Measurements from ENCODE around the gene RSRC1.
"Not testable (repeated sequence)": the region's sequence is repeated elsewhere in the genome, so short reads cannot be mapped to it uniquely, and the experiment has no call there.

RSRC1 gene

DNA sequence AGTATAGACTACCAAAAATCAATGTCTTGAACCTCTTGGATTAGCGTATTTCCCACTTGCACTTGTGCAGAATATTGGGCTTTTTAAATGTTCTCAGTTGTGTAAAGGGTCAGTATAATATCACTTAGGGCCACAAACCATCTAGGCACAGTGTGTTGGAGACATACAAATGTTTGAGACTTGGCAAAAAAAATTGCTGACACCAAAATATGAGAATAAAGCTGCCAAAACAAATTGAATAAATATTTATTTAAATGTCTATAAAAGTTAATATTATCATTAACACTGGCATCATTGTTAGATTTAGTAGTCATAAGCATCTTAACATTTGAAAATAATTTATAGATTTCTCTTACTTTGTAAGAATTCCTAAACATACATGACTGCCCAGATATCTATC lies 430.2 kb downstream of the RSRC1 start:
- DNase-seq: no peak

DNA sequence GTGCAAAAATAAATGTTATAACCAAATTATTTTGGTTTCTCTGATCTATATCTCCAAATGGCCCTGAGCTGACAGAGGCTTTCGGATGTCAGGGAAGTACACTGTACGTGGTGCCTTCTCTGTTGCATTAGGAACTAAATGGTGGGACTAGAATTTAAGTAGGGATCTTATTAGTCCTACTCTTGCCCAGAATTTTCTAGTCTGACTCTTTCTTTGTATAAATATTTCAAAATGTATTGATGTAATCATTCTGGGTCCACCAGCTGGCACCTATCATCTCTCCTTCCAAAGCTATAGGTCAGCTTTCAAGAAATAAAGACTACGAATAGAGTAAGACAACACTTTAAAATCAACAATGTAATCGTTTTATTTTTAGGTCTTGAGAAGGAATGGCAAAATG lies 438.8 kb downstream of the RSRC1 start:
- DNase-seq: no peak

DNA sequence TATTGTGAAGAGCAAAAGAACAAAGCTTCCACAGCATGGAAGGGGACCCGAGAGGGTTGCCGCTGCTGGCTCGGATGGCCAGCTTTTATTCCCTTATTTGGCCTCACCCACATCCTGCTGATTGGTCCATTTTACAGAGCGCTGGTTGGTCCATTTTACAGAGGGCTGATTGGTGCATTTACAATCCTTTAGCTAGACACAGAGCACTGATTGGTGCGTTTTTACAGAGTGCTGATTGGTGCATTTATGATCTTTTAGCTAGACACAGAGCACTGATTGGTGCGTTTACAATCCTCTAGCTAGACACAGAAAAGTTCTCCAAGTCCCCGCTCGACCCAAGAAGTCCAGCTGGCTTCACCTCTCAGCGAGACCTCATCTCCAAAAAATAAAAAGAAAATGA lies 440.0 kb downstream of the RSRC1 start:
- not testable (repeated sequence) for DNase-seq

DNA sequence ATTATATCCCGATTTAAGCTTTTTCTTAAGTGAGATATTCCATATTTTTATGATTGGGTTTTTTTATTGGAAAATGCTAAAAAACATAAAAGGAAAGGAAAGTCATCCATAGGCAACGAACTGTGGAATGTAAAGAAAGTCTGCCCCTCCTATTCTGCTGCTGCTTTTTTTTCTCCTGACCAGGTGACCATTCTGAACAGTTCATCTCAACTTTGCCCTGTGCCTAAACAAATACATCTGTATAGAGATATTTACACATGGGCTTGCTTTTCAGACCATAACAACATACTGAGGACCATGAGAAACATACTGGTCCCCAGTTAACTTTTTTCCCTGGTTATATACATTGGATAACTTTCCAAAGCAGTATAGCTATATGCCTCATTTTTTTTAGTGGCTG lies 442.2 kb downstream of the RSRC1 start:
- DNase-seq: no peak

DNA sequence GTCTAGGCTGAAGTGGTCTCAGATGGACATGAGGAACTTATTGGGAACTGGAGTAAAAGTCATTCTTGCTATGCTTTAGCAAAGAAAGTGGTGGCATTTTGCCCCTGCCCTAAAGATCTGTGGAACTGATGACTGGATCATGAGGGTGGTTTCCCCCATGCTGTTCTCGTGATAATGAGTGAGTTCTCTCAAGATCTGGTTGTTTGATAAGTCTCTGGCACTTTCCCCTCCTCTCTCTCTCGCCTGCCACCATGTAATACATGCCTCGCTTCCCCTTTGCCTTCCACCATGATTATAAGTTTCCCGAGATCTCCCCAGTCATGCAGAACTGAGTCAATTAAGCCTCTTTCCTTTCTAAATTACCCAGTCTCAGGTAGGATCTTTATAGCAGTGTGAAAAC lies 449.6 kb downstream of the RSRC1 start:
- no peak for DNase-seq

DNA sequence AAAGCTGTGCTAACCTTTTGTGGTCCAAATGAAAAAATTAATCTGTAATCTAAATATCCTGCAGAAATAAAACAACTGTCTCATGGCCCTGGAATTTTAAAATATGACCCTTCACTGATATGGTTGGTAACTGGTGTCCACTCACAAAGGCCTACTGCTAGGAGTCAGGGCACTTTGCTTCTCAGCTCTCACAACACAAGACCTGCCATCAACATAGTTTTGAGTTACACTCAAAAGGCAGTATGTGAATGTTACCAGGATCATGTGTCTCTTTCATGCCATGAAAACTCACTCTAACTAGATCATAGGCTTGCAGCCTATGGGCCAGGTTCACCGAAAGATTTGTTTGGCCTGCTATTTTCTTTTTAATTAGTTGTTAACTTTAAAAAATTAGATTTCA lies 451.1 kb downstream of the RSRC1 start:
- DNase-seq: no peak

DNA sequence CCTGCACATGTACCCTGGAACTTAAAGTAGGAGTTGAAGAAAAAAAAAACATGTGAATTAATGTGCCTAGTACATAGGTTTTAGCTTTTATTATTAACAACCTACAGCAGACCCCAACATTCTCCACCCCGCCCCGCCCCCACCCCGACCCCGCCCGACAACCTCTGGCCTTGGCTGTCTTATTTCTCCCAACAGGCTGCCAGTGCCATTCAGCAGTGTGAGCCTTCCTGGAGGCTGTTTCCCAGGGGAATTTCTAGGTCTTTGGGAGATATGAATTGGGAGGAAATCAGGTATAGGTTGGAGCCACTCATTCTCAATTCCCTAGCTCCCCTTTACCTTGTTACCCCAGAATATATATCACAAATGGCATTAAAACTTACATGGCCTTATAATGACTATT lies 452.8 kb downstream of the RSRC1 start:
- DNase-seq: no peak

DNA sequence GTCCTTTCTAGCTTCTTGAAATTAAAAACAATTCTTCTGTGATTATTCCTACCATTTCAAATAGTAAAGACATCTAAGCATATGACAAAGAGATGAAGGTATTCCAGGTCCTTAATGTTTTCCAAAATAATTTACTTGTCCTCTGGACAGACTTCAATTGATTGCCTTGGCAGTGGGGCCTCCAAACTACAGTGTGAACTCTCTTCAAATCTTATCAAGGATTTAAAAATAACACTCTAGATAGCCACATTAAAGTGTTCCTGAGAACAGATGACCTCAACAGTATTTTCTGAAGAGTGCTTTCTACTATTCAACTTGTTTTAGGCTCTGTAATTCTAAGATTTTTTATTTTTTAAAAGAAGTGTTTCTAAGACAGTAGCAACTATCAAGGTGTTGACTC lies 453.2 kb downstream of the RSRC1 start:
- no peak for DNase-seq

DNA sequence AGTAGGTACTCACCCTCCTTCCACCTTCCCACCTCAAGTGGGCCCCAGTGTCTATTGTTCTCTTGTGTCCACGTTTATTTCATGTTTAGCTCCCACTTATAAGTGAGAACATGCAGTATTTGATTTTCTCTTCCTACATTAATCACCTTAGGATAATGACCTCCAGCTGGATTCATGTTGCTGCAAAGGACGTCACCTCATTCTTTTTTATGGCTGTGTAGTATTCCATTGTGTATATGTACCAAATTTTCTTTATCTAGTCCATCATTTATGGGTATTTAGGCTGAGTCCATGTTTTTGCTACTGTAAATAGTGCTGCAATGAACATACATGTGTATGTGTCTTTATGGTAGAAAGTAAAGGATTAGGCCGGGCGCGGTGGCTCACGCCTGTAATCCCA lies 455.2 kb downstream of the RSRC1 start:
- DNase-seq: no peak

DNA sequence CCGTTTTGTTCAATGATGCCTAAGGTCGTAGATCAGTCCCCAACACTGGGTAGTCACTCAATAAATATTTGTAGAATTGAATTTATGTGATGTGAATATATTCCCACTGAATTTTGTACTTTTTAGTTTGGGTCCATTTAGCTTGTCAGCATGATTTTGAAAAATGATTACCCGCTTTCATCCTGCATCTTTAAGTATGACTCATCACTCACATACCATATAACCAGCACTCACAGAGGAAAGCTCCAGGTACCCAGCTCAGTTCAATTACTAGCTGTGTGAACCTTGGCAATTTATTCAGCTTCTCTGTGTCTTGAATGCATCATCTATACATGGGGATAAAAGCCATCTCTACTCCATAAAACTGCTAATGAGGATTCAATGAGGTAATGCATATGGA lies 458.9 kb downstream of the RSRC1 start:
- no peak for DNase-seq

DNA sequence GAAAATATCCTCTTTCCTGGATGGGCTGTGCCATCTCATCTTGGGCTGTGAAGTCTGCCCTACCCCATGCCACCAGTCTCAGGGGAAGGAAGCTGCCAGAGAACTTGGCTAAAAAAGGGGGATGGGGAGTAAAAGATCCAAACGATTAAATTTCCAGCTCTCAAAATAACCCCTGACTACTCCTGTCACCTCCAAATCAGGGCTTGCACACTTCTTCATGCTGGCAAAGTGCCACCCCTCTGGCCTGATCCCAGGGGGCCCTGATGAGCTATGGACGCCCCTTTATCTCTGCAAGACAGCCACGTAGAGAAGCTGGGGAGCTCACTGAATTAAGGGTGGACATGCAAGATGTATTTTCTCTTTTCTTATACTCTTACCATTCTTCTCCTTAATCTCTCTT lies 459.9 kb downstream of the RSRC1 start:
- DNase-seq: no peak

DNA sequence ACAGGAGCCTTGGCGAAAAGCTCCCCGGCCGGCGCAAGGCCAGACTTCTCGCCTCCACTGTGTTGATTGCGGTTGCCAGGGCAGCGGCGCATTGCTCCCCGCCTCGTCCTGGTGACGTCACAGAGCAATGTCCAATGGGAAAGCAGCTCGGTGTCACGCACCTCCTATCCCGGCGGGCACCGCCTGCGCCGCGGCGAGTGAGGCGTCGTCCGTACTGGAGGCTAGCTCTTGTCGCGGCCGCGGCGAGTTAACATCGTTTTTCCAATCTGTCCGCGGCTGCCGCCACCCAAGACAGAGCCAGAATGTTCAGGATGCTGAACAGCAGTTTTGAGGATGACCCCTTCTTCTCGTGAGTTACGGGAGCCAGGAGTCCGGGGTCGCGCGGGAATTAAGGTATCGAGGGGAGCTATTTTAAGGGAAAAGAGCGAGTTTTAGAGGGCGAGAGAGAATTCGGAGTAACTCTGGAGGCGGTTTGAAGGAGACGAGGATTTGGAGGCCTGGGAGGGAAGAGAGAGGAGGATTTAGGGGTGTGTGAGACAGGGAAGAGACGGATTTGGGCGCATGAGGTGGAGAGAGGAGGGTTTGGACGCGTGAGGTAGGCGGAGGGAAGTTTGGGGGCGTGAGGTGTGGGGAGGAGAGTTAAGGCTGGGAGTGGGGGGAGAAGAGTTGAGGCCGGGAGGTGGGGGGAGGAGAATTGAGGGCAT lies 461.3 kb downstream of the RSRC1 start, which contains the start of gene MLF1:
Gene MLF1 (plus strand): TSS at position 196 of the 704 bp plus-strand sequence. CDS start 107 bp downstream, at position 303.
- peak; percentile 73 to 88 for DNase-seq

DNA sequence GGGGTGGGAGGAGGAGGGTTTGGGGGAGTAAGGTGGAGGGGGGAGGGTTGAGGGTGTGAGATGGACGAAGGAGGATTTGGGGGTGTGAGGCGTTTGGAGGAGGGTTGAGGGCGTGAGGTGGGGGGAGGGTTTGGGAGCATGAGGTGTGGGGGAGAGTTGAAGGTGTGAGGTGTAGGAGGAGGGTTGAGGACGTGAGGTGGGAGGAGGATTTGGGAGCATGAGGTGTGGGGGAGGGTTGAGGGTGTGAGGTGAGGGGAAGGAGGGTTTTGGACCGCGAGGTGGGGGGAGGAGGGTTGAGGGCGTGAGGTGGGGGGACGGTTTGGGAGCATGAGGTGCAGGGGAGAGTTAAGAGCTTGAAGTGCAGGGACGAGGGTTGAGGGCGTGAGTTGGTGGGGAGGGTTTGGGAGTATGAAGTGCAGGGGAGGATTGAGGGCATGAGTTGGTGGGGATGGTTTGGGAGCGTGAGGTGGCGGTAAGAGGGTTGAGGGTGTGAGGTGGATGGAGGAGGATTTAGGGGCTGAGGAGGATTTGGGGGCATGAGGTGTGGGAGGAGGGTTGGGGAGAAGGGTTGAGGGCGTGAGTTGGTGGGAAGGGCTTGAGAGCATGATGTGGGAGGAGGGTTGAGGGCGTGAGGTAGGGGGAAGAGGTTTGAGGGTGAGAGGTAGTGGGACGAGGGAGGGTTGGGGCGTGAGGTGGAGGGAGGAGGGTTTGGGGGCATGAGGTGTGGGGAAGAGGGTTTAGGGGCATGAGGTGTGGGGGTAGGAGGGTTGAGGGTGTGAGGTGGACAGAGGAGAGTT lies 462.3 kb downstream of the RSRC1 start:
- no peak for DNase-seq

DNA sequence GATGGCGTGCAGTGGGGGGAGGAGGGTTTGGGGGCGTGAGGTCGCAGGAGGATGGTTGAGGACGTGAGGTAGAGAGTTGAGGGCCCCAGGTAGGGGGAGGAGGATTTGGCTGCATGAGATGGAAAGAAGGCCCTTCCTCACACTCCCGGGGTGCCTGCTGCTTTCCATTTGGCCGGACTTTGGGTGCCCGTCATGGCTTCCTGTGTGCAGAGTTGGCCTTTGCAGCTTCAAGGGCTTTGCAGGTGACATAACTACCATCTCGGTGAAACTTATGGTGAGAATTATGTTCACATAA lies 462.8 kb downstream of the RSRC1 start:
- DNase-seq: no peak

DNA sequence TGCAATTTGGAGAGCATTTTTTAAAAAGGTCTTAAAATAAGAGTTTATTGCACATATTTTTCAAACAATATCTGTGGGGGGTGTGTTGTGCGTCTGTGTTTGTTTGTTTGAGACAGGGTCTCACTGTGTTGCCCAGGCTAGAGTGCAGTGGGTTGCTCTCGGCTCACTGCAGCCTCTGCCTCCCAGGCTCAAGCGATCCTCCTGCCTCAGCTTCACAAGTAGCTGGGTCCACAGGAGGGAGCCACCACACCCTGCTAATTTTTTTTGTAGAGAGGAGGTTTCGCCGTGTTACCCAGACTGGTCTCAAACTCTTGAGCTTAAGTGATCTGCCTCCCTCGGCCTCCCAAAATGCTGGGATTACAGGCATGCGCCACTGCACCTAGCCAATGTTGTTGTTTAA lies 463.8 kb downstream of the RSRC1 start:
- DNase-seq: no peak

DNA sequence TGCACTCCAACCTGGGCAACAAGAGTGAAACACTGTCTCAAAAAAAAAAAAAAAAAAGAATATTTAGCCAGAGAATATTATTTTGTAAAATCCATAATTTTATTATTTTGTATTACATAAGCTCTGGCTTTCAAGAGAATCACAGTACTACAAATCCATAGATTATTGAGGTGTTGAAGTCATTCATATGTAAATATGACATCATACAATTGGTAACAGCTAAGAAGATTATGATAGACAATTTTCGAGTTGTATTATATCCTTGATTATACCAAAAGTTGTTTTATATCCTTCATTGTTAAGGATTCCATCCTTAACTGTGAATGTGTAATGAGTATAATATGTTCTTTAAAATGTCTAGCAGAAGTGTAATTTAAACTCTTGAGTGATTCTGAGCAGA lies 464.8 kb downstream of the RSRC1 start:
- DNase-seq: no peak

DNA sequence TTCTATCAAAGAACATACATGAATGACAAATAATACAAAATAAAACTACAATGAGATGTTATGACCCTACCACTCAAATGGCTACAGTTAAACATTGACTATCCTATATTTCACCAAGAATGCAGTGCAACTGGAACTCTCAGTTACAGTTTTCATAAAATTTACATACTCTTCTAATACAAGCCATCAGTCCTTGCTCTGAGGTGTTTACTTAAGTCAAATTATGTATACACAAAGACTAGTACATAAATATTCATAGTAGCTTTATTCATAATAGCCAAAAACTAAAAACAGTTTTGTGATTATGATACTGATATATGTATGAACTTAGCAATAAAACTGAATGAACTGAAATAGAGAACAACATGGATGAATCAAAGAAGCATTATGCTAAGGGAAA lies 480.3 kb downstream of the RSRC1 start:
- no peak for DNase-seq

Measured in SW 1271 (cell line).